Measurements from ENCODE around the gene PLXNA4. TPM values are rescaled to one million over a fixed set of nuclear protein-coding genes. Genes with fewer than 3 reads are reported as not detected.

Gene PLXNA4
- total RNA-seq, 4 donors from 2014 or later = 5.1 to 7.0 (median 5.3) TPM

DNA sequence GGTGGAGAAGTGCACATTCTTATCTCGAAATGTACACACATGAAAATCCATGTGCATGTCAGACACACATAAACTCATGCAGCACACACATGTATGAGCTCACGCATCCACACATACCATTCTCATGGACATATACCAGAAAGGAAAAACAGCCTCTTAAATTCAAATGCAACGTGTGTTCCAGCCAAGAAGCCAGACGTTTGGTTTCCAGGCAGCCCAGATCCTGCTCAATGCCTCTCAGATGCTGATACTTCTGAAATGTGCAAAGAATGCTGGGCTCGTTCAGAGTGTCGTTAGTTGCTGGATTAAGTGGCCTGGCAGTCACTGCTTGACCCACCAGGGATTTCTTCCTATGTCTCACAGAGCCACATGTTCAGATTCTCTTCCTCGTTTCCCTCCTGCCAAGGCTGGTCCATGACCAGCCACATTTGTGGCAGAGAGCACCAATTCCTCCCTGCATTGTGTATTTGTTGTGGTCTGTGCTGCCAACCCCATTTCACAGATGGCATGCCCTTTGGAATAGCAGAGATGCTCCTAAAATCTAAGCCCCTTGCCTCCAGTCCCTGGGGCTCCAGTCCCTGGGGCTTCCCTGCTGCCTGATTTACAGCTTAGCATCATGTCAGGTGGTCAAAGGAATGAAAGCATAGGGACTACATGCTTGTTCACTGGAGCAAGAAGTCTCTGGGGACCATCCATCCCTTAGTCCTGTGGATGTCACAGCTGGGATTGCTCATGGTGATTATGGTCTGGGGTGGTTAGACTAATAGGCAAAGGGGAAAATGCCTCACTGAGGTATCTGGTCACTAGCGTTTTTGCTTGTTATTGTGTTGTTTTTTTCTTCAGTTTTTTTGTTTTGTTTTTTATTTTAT lies 426.6 kb downstream of the PLXNA4 start:
- WGBS, 2 donors = 46 to 52% methylated on average over 8 of the region's 8 CpGs
- TF ChIP-seq, protein P1, sequence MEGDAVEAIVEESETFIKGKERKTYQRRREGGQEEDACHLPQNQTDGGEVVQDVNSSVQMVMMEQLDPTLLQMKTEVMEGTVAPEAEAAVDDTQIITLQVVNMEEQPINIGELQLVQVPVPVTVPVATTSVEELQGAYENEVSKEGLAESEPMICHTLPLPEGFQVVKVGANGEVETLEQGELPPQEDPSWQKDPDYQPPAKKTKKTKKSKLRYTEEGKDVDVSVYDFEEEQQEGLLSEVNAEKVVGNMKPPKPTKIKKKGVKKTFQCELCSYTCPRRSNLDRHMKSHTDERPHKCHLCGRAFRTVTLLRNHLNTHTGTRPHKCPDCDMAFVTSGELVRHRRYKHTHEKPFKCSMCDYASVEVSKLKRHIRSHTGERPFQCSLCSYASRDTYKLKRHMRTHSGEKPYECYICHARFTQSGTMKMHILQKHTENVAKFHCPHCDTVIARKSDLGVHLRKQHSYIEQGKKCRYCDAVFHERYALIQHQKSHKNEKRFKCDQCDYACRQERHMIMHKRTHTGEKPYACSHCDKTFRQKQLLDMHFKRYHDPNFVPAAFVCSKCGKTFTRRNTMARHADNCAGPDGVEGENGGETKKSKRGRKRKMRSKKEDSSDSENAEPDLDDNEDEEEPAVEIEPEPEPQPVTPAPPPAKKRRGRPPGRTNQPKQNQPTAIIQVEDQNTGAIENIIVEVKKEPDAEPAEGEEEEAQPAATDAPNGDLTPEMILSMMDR (IDR thresholded peaks at IDR 0.05) = no peak
- no peak for TF ChIP-seq POLR2A (IDR thresholded peaks at IDR 0.05)
- no peak overlapping the region for H3K4me3 ChIP-seq (ENCODE audit: low read depth, poor library complexity, severe bottlenecking)
- intact Hi-C loops (cut with DNase I; ENCODE audit: low total_unique reads) = no loop called here
- no peak for DNase-seq (ENCODE audit: low spot score in 2 of 2)

DNA sequence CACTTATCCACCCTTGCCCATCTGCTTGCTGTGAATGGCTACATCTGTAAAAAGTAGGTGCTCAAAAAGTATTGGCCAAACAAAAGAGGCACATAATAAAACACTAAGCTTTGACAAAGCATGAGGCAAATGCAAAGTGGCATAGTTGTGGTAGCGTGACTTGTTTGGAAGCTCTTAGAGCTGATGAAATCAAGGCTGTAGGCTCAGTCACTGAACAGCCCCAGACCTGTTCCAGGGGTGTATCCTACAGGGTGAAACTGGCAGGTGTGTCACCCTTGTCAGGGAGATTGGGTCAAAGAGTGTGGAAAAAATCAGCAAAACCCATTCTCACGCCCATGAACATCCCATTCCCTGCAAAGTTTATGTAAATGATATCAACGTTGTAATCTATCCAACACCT lies 427.4 kb downstream of the PLXNA4 start:
- TF ChIP-seq POLR2A (IDR thresholded peaks at IDR 0.05) = no peak
- TF ChIP-seq, protein P1 (IDR thresholded peaks at IDR 0.05) = no peak
- no peak for DNase-seq (ENCODE audit: low spot score in 2 of 2)
- intact Hi-C loops (cut with DNase I; ENCODE audit: low total_unique reads) = no loop called here
- WGBS, 2 donors = 53 to 61% methylated on average over 3 of the region's 3 CpGs
- H3K4me3 ChIP-seq (ENCODE audit: low read depth, poor library complexity, severe bottlenecking) = no peak overlapping the region

DNA sequence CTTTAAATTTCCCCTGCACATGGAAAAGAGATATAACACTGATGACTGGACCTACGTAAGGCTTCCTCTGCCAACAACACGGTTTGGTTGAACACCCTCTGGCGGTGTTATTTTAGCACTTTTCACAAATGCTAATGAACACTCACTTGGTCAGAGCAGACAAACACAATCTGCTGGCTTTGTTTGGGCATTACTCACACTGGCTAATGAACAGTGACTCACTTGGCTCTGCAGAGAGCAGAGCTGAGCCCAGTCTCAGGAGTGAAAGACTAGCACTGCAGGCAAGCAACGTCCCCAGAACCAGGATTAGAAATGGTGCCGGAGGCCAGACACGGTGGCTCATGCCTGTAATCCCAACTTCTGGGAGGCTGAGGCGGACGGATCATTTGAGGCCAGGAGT lies 430.8 kb downstream of the PLXNA4 start:
- no peak overlapping the region for H3K4me3 ChIP-seq (ENCODE audit: low read depth, poor library complexity, severe bottlenecking)
- peak in 1 of 2 donors; percentile 47 for DNase-seq (ENCODE audit: low spot score in 2 of 2)
- intact Hi-C loops (cut with DNase I; ENCODE audit: low total_unique reads) = no loop called here
- TF ChIP-seq POLR2A (IDR thresholded peaks at IDR 0.05) = no peak
- TF ChIP-seq, protein P1 (IDR thresholded peaks at IDR 0.05) = no peak
- 19 to 41% methylated on average over 8 of the region's 8 CpGs for whole genome bisulfite sequencing, 2 donors

DNA sequence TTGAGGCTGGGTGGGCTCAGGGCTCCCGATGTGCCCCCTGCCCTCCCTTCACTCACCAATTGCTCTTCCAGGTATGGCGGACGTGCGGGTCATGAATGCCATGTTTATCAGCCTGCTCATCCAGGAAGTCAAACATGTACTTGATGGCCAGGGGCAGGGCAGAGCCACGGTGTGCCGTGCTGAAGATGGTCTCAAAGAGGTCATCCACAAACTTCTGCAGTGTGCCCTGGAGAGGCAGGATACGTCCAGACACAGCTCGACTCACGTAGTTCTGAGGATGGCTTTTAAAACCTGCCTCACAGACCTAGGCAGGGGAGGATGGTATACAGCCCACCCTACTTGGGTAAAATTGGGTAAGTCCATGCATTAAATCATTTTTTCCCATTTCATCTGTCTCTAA lies 431.2 kb downstream of the PLXNA4 start:
- intact Hi-C loops (cut with DNase I; ENCODE audit: low total_unique reads) = no loop called here
- TF ChIP-seq, protein P1 (IDR thresholded peaks at IDR 0.05) = no peak
- no peak for TF ChIP-seq POLR2A (IDR thresholded peaks at IDR 0.05)
- DNase-seq (ENCODE audit: low spot score in 2 of 2) = no peak
- no peak overlapping the region for H3K4me3 ChIP-seq (ENCODE audit: low read depth, poor library complexity, severe bottlenecking)
- 71 to 73% methylated on average over 6 to 9 of the region's 9 CpGs for WGBS, 2 donors

DNA sequence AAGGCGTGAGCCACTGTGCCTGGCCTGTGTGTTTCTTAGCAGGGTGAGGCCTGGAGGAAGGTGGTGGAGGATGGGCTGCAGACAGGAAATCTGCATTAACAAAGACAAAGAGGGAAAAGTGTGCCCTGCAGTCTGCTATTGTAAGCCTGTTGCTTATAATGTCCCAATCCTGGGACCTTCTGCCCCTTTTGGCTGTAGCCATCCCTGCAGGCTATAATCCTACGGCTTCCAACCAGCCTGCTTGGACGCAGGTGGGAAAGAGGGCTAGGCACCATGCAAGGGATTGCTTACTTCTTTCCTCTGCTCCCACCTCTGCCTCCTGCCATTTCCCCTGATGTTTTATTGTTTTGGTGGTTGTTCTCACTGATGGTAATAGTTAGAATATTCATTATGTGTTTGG lies 434.3 kb downstream of the PLXNA4 start:
- intact Hi-C loops (cut with DNase I; ENCODE audit: low total_unique reads) = no loop called here
- no peak for DNase-seq (ENCODE audit: low spot score in 2 of 2)
- TF ChIP-seq, protein P1 (IDR thresholded peaks at IDR 0.05) = no peak
- no peak for TF ChIP-seq POLR2A (IDR thresholded peaks at IDR 0.05)
- WGBS, 2 donors = 80 to 83% methylated on average over 3 of the region's 3 CpGs
- no peak overlapping the region for H3K4me3 ChIP-seq (ENCODE audit: low read depth, poor library complexity, severe bottlenecking)

All from lower leg skin (tissue), 4 donors.